Measurements from ENCODE around the gene C10orf95. TPM values are rescaled to one million over a fixed set of nuclear protein-coding genes. Genes with fewer than 3 reads are reported as not detected.

Gene C10orf95
- total RNA-seq, 1 experiment from 2014 or later: 0.21 TPM

- no peak for TF ChIP-seq REST (IDR thresholded peaks at IDR 0.05; ENCODE audit: insufficient read depth in 1 of 2, low read depth in 2 of 2, low read length in 1 of 2)
- TF ChIP-seq, protein P1, sequence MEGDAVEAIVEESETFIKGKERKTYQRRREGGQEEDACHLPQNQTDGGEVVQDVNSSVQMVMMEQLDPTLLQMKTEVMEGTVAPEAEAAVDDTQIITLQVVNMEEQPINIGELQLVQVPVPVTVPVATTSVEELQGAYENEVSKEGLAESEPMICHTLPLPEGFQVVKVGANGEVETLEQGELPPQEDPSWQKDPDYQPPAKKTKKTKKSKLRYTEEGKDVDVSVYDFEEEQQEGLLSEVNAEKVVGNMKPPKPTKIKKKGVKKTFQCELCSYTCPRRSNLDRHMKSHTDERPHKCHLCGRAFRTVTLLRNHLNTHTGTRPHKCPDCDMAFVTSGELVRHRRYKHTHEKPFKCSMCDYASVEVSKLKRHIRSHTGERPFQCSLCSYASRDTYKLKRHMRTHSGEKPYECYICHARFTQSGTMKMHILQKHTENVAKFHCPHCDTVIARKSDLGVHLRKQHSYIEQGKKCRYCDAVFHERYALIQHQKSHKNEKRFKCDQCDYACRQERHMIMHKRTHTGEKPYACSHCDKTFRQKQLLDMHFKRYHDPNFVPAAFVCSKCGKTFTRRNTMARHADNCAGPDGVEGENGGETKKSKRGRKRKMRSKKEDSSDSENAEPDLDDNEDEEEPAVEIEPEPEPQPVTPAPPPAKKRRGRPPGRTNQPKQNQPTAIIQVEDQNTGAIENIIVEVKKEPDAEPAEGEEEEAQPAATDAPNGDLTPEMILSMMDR (IDR thresholded peaks at IDR 0.05): no peak
- TF ChIP-seq POLR2AphosphoS5 (IDR thresholded peaks at IDR 0.05; ENCODE audit: low read depth, low read length): no peak
- TF ChIP-seq TCF7L2 (IDR thresholded peaks at IDR 0.05; ENCODE audit: low read depth, low read length): no peak
- no peak for TF ChIP-seq SIN3A (IDR thresholded peaks at IDR 0.05; ENCODE audit: borderline replicate concordance, insufficient read depth, low read depth, low read length)
- H3K4me3 ChIP-seq (ENCODE audit: low read depth in 2 of 2, low read length in 2 of 2): no peak overlapping the region
- no peaks in the 10 kb centered on the region for H3K4me1 ChIP-seq (ENCODE audit: control insufficient read depth, insufficient read depth, low read length)
- no TSS peak for BruUV-seq (replicated peaks)
- CTCF ChIA-PET: interaction anchor here (2.1 kb wide), 1 partner anchor 103 kb away, joined by 11 read pairs; no protein-coding TSS in a partner anchor
- DNase-seq (ENCODE audit: low read depth, low spot score) (no peak), ATAC-seq (no peak)
- POLR2A ChIA-PET: no interaction called here
- H3K27me3 ChIP-seq (ENCODE audit: control insufficient read depth, insufficient read depth, low read length): no peaks in the 10 kb centered on the region
- intact Hi-C loops (cut with micrococcal nuclease; ENCODE audit: unreplicated experiment) (no loop called here), in situ Hi-C loops (cut with HindIII; ENCODE audit: low pct_unique_long_range_greater_than_20kb, low sequenced_read_pairs) (no loop called here)
- peaks cover 17% of the 10 kb centered on the region; the same call in 1 of the 2 replicates for H3K36me3 ChIP-seq (ENCODE audit: control insufficient read depth, insufficient read depth, low read length)
- H3K27ac ChIP-seq (ENCODE audit: low read length): no peak overlapping the region
- H3K9me3 ChIP-seq (ENCODE audit: control insufficient read depth, insufficient read depth, low read depth, low read length): no peaks in the 10 kb centered on the region
Observed at GRCh38 chr10:102480396-102480795, 29.1 kb upstream of the C10orf95 start.

GRCh38 chr10:102479651-102480050 is 28.3 kb upstream of the C10orf95 start:
- no peak for DNase-seq (ENCODE audit: low read depth, low spot score)
- Histone ChIP-seq H3K36me3 (ENCODE audit: control insufficient read depth, insufficient read depth, low read length) (peaks cover 12% of the 10 kb centered on the region; the same call in 1 of the 2 replicates), H3K27me3 (ENCODE audit: control insufficient read depth, insufficient read depth, low read length) (no peaks in the 10 kb centered on the region), H3K4me1 (ENCODE audit: control insufficient read depth, insufficient read depth, low read length) (no peaks in the 10 kb centered on the region), H3K9me3 (ENCODE audit: control insufficient read depth, insufficient read depth, low read depth, low read length) (no peaks in the 10 kb centered on the region), H3K27ac (ENCODE audit: low read length) (no peak overlapping the region), H3K4me3 (ENCODE audit: low read depth in 2 of 2, low read length in 2 of 2) (no peak overlapping the region)
- intact Hi-C loops (cut with micrococcal nuclease; ENCODE audit: unreplicated experiment): loop anchor here (5.0 kb wide), 1 partner anchor 47 kb away; the partner anchor contains the start of gene CUEDC2
- no peak for ATAC-seq
- BruUV-seq (replicated peaks): no TSS peak
- POLR2A ChIA-PET: no interaction called here
- TF ChIP-seq SIN3A (IDR thresholded peaks at IDR 0.05; ENCODE audit: borderline replicate concordance, insufficient read depth, low read depth, low read length) (no peak), POLR2AphosphoS5 (IDR thresholded peaks at IDR 0.05; ENCODE audit: low read depth, low read length) (no peak), TCF7L2 (IDR thresholded peaks at IDR 0.05; ENCODE audit: low read depth, low read length) (no peak), REST (IDR thresholded peaks at IDR 0.05; ENCODE audit: insufficient read depth in 1 of 2, low read depth in 2 of 2, low read length in 1 of 2) (no peak)
- TF ChIP-seq, protein P1 (IDR thresholded peaks at IDR 0.05): no peak
- in situ Hi-C loops (cut with HindIII; ENCODE audit: low pct_unique_long_range_greater_than_20kb, low sequenced_read_pairs): no loop called here
- CTCF ChIA-PET: interaction anchor here (0.6 to 2.1 kb wide), 3 partner anchors 47 to 247 kb away, joined by 3 to 11 read pairs (median 7); partner anchors contain the start of gene CUEDC2

All from Panc1 (cell line).